HG02973 (cell line): ENCODE data around the gene RPL10L.

Experiments used
- ATAC-seq: cut with Tn5 transposase; IDR thresholded peaks from one replicate; pipeline ENCODE4 v1.9.1; 2021; ENCODE audit warnings: moderate library complexity; ENCODE audit not compliant: unreplicated experiment

RPL10L gene

GRCh38 chr14:46651526-46652144 is at the start of gene RPL10L:
RPL10L (minus strand) TSS chr14:46651781; CDS start chr14:46651736, 45 bp downstream.
- no peak for ATAC-seq

GRCh38 chr14:46691819-46692218 is 40.2 kb upstream of the RPL10L start:
- no peak for ATAC-seq

GRCh38 chr14:46686652-46687051 is 35.1 kb upstream of the RPL10L start:
- ATAC-seq: no peak

GRCh38 chr14:46672128-46672527 is 20.5 kb upstream of the RPL10L start:
- no peak for ATAC-seq

- no peak for ATAC-seq
Observed at GRCh38 chr14:46663382-46663781, 11.8 kb upstream of the RPL10L start.

GRCh38 chr14:46661728-46662127 is 10.1 kb upstream of the RPL10L start:
- no peak for ATAC-seq

GRCh38 chr14:46653031-46653755 is 1.6 kb upstream of the RPL10L start:
- no peak for ATAC-seq

- no peak for ATAC-seq
Observed at GRCh38 chr14:46646796-46647195, 4.8 kb downstream of the RPL10L start.

GRCh38 chr14:46626876-46627275 is 24.7 kb downstream of the RPL10L start:
- no peak for ATAC-seq
